Ovary (tissue), 3 donors: ENCODE results near the gene SNRPA1.

Experiments
- CTCF ChIP-seq, 3 donors: fragments of 450-650 bp in 2 of 3; fragments of 200-600 bp in 1 of 3; IDR thresholded peaks; one replicate each; pipeline versions ENCODE4 v1.5.1 to v1.8.0; 2016 to 2022; ENCODE audit warnings: antibody characterized with exemption in 3 of 3, mild to moderate bottlenecking in 1 of 3
- EP300 ChIP-seq: sonication (generic); formaldehyde crosslinking; IDR thresholded peaks from one replicate; pipeline ENCODE4 v1.6.1; 2017; ENCODE audit warnings: antibody characterized with exemption
- POLR2A ChIP-seq: fragments of 450-650 bp; IDR thresholded peaks from one replicate; pipeline ENCODE4 v1.6.1; 2017; ENCODE audit warnings: antibody characterized with exemption, mild to moderate bottlenecking, moderate library complexity
- donor health status: DM: no; HTN: no; CAD: no.

DNA sequence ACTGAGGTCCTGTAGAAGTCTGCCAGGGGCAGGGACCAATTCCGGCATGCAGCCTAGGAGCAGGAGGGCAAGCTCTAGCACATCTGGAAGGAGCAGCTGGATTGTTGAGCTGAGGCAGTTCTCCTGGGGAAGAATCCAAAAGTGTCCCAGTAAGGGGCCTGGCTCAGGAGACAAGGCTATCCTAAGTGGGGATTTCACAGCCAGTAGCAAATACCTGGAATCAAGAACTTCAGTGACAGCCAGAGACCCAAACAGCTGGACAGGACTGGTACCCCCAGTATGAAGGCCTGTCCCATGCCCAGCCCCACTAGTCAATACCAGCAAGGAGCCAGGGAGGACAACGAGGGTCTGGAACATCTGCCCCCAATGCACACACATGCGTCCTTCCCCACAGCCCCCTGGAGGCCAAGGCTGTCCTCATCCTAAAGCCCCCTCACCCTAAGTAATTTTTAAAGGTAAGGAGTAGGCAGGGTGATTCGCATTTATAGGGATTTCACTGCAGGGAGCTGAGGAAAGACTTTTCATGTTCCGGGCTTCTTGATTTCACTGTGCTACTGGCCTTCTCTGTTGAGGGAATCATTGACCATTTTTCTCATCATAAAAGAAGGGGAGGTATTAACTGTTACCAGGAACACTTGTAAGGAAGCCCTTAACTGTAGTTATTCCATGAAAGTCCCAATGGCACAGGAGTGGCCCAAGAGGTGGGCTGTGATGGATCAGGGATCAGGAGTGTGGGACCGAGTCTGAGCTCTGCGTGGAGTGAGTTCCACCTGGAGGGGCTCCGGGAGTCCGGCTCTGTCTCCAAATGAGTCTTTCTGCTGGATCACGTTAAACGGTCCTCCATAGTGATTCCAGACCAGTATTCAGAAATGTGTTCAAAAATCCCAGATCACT, 40.6 kb downstream of the SNRPA1 start:
- TF ChIP-seq CTCF (IDR thresholded peaks at IDR 0.05) (no peak), POLR2A (no peak), EP300 (no peak)
